Neural crest cell (in vitro differentiated cells): Measurements from ENCODE around the gene HRH3. TPM values are rescaled to one million over a fixed set of nuclear protein-coding genes. Genes with fewer than 3 reads are reported as not detected.

Experiments
- DNase-seq: peaks from one replicate; pipeline ENCODE4 v3.0.0; 2021; ENCODE audit warnings: low read depth, mixed read lengths, low spot score
- H3K27ac Mint-ChIP-seq: one replicate; pipeline ENCODE4 v1.8.0; 2021; ENCODE audit warnings: mild to moderate bottlenecking, mixed read lengths; ENCODE audit not compliant: unreplicated experiment
- H3K27me3 Mint-ChIP-seq: 2 replicates; pipeline ENCODE4 v1.8.0; 2021; ENCODE audit warnings: low read depth, mild to moderate bottlenecking, mixed read lengths
- H3K36me3 Mint-ChIP-seq: 2 replicates; pipeline ENCODE4 v1.8.0; 2021; ENCODE audit warnings: low read depth, mild to moderate bottlenecking, mixed read lengths
- H3K4me1 Mint-ChIP-seq: 2 replicates; pipeline ENCODE4 v1.8.0; 2021; ENCODE audit warnings: mixed read lengths
- H3K4me3 Mint-ChIP-seq: one replicate; pipeline ENCODE4 v1.8.0; 2021; ENCODE audit warnings: mild to moderate bottlenecking, mixed read lengths
- H3K9me3 Mint-ChIP-seq: 2 replicates; pipeline ENCODE4 v1.8.0; 2021; ENCODE audit warnings: mixed read lengths
- total RNA-seq: library from RNA; stranded (reverse); gene quantifications from 2 replicates; pipeline ENCODE4 v1.2.1, GENCODE V29; 2021
- TF ChIP-seq, protein P1 (sequence below): fragments of 200-600 bp; sonication (generic); conservative IDR thresholded peaks from 2 replicates; pipeline ENCODE4 v1.5.0; 2021; ENCODE audit warnings: antibody characterized with exemption, mild to moderate bottlenecking

The HRH3 gene
- total RNA-seq, 1 donor from 2014 or later: 0.75 TPM

DNA sequence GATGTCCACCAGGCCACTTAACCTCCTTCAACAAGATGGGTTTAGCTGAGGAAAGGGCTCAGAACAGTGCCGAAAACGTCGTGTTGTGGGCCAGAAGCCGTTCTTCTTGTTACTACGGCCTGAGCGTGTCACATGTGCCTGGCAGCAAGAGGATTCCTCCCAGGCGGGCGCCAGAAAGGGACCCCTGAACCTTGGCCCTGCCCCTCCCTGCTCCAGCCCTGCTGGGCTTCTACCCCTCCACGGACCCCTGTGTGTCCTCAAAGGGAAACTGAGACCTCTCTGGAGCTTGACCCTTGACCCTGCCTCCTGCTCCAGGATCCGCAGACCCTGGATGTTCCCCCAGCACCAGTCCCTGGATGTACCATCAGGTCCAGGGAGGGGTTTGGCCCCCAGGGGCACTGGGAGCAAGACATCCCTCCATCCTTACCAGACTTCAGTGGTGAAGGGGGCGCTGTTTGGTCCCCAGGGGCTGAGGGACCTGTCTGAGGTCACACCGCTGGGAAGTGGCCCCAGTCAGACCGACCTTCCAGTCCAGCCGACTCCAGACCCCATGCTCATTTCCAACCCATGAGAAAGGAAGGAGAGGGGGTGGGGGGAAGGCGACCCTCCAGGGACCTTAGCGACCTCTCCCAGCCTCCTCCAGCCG lies 10.1 kb downstream of the HRH3 start:
- H3K27ac Mint-ChIP-seq: no peak overlapping the region
- H3K36me3 Mint-ChIP-seq: no peaks in the 10 kb centered on the region
- H3K4me3 Mint-ChIP-seq: no peak overlapping the region
- peaks cover 4% of the 10 kb centered on the region for H3K4me1 Mint-ChIP-seq
- peaks cover 19% of the 10 kb centered on the region for H3K27me3 Mint-ChIP-seq
- no peaks in the 10 kb centered on the region for H3K9me3 Mint-ChIP-seq
- DNase-seq: no peak
- TF ChIP-seq, protein P1, sequence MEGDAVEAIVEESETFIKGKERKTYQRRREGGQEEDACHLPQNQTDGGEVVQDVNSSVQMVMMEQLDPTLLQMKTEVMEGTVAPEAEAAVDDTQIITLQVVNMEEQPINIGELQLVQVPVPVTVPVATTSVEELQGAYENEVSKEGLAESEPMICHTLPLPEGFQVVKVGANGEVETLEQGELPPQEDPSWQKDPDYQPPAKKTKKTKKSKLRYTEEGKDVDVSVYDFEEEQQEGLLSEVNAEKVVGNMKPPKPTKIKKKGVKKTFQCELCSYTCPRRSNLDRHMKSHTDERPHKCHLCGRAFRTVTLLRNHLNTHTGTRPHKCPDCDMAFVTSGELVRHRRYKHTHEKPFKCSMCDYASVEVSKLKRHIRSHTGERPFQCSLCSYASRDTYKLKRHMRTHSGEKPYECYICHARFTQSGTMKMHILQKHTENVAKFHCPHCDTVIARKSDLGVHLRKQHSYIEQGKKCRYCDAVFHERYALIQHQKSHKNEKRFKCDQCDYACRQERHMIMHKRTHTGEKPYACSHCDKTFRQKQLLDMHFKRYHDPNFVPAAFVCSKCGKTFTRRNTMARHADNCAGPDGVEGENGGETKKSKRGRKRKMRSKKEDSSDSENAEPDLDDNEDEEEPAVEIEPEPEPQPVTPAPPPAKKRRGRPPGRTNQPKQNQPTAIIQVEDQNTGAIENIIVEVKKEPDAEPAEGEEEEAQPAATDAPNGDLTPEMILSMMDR: no peak

DNA sequence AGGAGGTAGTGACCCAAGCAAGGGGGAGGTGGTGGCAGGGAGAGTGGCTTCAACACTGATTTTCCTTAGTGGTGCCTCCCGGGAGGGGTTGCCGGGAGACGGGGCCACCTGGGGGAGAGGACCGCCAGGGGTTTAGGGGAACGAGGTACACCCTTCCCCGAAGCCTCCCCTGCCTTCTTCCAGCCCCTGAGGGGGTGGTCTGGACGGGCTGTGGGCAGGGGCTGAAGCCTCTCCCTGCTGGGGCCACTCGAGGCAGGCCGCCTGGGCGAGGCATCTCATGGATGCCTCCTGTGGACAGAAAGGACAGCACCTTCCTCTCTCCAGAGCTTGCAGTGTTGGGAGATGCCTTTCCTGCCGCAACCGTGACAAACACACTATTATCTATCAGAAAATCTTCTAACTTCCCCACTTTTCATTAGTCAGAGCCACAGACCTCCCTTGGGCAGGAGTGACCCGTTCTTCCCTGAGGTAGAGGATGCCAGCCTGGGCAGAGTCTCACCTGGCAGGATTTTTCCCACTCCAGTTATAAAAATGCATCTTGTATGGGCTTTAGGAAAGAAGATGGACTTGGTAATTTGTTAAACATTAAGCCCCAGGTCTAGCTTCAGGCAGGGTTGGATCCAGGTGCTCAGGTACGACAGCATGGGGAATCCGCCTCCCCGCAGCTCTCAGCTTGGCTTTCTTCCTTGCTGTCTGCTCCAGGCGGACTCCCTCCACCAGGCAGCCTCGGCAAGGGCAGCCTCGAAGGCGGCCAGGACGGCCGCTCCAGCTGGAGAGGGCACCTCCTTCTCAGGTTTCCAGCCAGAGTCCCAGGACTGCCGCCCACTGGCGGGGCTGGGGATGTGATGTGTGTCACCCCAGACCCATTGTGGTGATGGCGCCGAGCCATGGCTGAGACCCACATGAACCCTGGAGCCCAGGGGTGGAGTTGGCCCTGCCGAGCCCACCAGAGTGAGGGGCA lies 11.0 kb downstream of the HRH3 start:
- no peaks in the 10 kb centered on the region for H3K36me3 Mint-ChIP-seq
- DNase-seq: no peak
- no peaks in the 10 kb centered on the region for H3K9me3 Mint-ChIP-seq
- no peak overlapping the region for H3K27ac Mint-ChIP-seq
- TF ChIP-seq, protein P1: no peak
- peaks cover 4% of the 10 kb centered on the region for H3K4me1 Mint-ChIP-seq
- no peak overlapping the region for H3K4me3 Mint-ChIP-seq
- peaks cover 10% of the 10 kb centered on the region for H3K27me3 Mint-ChIP-seq

DNA sequence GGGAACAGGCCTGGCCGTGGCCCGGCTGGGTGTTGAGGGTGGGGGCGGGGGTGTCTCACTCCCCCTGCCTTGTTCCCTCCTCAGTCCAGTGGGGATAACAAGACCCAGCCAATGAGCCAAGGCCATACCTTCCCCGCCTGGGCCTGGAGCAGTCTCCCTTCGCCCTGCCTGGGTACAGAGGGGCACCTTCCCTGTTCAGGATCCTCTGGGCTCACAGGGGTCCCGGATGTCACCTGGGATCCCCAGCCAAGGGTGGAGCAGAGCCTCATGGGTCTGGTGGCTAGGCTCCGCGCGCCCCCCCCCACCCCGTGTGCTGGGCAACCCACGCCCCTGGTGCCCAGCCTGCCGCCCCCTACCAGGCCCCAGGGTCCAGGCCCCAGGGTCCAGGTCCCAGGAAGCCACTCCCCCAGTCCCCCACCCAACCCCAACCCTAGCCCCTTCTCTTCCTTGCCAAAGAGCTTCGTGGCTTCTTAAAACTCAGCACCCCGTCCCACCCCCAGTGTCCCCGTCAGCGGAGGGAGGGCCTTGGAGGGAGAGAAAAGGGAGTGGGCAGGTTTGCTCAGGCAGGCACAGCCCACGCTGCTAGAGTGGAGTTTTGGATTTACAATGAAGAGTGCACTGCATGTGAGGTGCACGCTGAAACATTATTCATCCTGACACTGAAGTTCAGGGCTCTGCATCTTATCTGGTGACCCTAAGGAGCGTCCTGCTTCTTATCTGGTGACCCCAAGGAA lies 11.8 kb downstream of the HRH3 start:
- peaks cover 4% of the 10 kb centered on the region for H3K4me1 Mint-ChIP-seq
- no peaks in the 10 kb centered on the region for H3K9me3 Mint-ChIP-seq

DNA sequence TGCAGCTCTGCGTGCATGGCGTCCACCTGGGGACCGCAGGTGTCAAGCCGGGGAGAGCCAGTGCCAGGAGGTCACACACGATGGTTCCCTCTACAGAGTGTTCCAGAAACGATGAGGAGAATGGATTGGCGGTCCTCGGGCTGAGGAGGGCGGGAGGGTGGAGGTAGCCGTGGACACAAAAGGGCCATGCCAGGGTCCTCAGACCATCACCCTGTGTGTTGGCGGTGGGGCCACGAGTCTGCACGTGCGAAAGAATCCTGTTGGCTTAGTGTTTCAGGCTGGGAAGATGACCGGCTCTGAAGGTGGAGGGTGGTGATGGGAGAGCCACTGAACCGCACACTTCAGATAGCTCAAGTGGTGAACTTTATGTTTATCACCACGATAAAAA lies 13.7 kb downstream of the HRH3 start:
- peaks cover 3% of the 10 kb centered on the region for H3K36me3 Mint-ChIP-seq
- H3K27me3 Mint-ChIP-seq: peaks cover 3% of the 10 kb centered on the region
- no peak overlapping the region for H3K4me3 Mint-ChIP-seq
- H3K4me1 Mint-ChIP-seq: no peaks in the 10 kb centered on the region
- no peak for DNase-seq
- no peaks in the 10 kb centered on the region for H3K9me3 Mint-ChIP-seq
- no peak overlapping the region for H3K27ac Mint-ChIP-seq
- TF ChIP-seq, protein P1: no peak

More for the DNA sequence above, 11.8 kb downstream of the HRH3 start:
- DNase-seq: no peak
- no peak overlapping the region for H3K27ac Mint-ChIP-seq
- peaks cover 5% of the 10 kb centered on the region for H3K27me3 Mint-ChIP-seq
- H3K36me3 Mint-ChIP-seq: no peaks in the 10 kb centered on the region
- H3K4me3 Mint-ChIP-seq: no peak overlapping the region
- TF ChIP-seq, protein P1: no peak

DNA sequence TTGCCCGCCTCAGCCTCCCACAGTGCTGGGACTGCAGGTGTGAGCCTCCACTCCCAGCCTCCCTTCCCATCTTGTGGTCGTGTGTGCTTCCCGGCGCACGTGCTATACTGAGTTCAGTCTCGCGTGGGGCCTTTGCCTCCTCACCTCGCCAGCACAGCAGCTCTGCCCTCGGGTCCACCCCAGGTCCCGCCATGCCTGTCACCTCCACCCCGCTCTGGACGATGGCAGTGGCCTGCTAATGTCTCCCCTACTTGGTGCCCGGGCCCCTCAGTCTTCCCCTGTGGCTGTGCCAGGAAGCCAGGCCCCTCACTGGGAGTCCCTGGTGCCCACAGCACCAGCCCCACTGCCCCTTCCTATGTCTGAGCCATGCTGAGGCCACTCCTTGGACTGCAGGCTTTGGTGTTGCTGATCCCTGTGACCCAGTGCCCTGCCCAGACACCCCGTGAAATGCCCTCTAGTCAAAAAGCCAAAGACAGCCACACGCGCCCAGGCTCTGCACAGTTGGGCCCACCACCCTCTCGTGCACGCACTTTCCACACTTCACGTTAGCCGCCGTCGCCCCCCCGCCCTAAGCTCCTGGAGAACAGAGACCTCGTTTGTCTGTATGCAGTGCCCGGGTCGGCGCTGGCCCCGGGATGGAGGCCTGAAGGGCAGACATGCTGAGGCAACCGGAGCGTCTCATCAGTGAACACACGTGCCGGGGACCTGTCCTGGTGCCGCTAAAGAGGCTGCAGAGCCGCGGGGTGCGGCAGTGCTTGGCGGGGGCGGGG lies 14.3 kb downstream of the HRH3 start:
- H3K27ac Mint-ChIP-seq: no peak overlapping the region
- no peaks in the 10 kb centered on the region for H3K9me3 Mint-ChIP-seq
- peaks cover 3% of the 10 kb centered on the region for H3K36me3 Mint-ChIP-seq
- no peak overlapping the region for H3K4me3 Mint-ChIP-seq
- H3K27me3 Mint-ChIP-seq: peaks cover 3% of the 10 kb centered on the region
- no peaks in the 10 kb centered on the region for H3K4me1 Mint-ChIP-seq
- TF ChIP-seq, protein P1: no peak
- DNase-seq: no peak
